ENCODE measurements around the gene SPECC1. TPM values are rescaled to one million over a fixed set of nuclear protein-coding genes. Genes with fewer than 3 reads are reported as not detected.

The SPECC1 gene
- total and polyA plus RNA-seq, 2 donors (not counting 3 experiments of a cell fraction or from before 2014, with no cell fraction given): 5.3 to 20.4 TPM

DNA sequence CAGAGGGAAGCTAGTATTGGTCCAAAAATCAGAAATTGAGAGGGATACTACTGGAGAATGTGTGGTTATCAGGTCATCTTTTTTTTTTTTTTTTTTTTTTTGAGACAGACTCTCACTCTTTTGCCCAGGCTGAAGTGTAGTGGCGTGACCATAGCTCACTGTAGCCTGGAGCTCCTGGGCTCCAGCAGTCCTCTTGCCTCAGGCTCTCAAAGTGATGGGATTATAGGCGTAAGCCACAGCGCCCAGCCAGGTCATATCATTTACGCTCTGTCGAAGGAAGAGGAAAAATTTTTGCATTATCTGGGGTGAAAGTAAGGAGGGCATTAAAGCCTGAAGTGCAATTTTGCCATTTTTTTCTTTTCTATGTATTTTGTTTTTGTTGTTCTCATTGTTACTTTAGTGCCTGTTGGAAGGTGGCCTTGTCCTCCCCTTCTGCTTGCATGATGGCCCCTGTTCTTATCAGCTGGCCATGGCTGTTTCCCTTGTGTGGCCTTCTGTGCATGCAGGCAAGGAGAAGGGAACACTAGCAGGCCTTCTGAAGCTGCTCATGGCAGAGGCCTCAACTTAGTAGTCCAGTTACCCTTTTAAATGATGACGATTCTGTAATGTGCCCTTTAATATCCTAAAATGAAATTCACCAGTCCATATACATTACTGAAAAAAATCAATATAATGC, 118.3 kb downstream of the SPECC1 start:
- no peak overlapping the region for H3K4me2 ChIP-seq (ENCODE audit: insufficient read depth, low read length)
- CTCF ChIA-PET: interaction anchor here (0.6 to 1.8 kb wide), 3 partner anchors 10 to 119 kb away, joined by 3 to 6 read pairs (median 3); no protein-coding TSS in a partner anchor
- no peaks in the 10 kb centered on the region for H3K79me2 ChIP-seq (ENCODE audit: control insufficient read depth, insufficient read depth, low read length)
- no peaks in the 10 kb centered on the region for H3K4me1 ChIP-seq (ENCODE audit: control insufficient read depth, extremely low read depth, insufficient read depth, low read length)
- no peak overlapping the region for H3K9ac ChIP-seq (replicated peaks; ENCODE audit: extremely low read depth, insufficient read depth, low read length)
- no peaks in the 10 kb centered on the region for H3K9me1 ChIP-seq (replicated peaks; ENCODE audit: control insufficient read depth, extremely low read depth, insufficient read depth, low read length)
- DNase-seq (ENCODE audit: low read depth, low spot score) (no peak), FAIRE-seq (no peak)
- H3K36me3 ChIP-seq (ENCODE audit: control insufficient read depth in 2 of 2, extremely low read depth in 1 of 2, insufficient read depth in 2 of 2, low read length in 2 of 2): no peaks in the 10 kb centered on the region
- POLR2A ChIA-PET: no interaction called here
- peaks cover 0 to 3% of the 10 kb centered on the region in 2 experiments for H3K27me3 ChIP-seq (ENCODE audit: control insufficient read depth in 2 of 2, insufficient read depth in 2 of 2, low read length in 2 of 2)
- no TSS peak for BruUV-seq (replicated peaks)
- no peaks in the 10 kb centered on the region for H4K20me1 ChIP-seq (replicated peaks; ENCODE audit: control insufficient read depth, extremely low read depth, insufficient read depth, low read length)
- no peaks in the 10 kb centered on the region for H3K9me3 ChIP-seq (replicated peaks; ENCODE audit: control insufficient read depth, insufficient read depth, low read length)
- no peak overlapping the region for H3K27ac ChIP-seq (ENCODE audit: insufficient read depth, low read depth, low read length)
- intact Hi-C loops (cut with micrococcal nuclease): no loop called here
- no peak overlapping the region for H2AFZ ChIP-seq (ENCODE audit: low read depth, low read length)
- dilution Hi-C loops (cut with MboI; ENCODE audit: extremely low pct_ligation_motif_present, low sequenced_read_pairs): no loop called here
- H3K4me3 ChIP-seq (replicated peaks in 1 of 3; ENCODE audit: insufficient read depth in 1 of 3, low read depth in 1 of 3, low read length in 3 of 3): no peak overlapping the region
- TF ChIP-seq EZH2 (IDR thresholded peaks at IDR 0.05; ENCODE audit: borderline replicate concordance, low read depth, low read length, severe bottlenecking) (no peak), GATA2 (IDR thresholded peaks at IDR 0.05; ENCODE audit: insufficient read depth, insufficient read length, low read depth, low read length) (no peak), POLR2AphosphoS5 (IDR thresholded peaks at IDR 0.05; ENCODE audit: insufficient read depth, low read depth, low read length) (no peak), MYC (IDR thresholded peaks at IDR 0.05; ENCODE audit: low read depth, low read length) (no peak), FOS (IDR thresholded peaks at IDR 0.05; ENCODE audit: borderline replicate concordance, insufficient read depth, low read length) (no peak), POLR2A (IDR thresholded peaks at IDR 0.05; ENCODE audit: low read depth, low read length) (no peak), JUN (IDR thresholded peaks at IDR 0.05; ENCODE audit: borderline replicate concordance, insufficient read depth, insufficient read length, low read depth) (no peak)
- TF ChIP-seq, protein P1, sequence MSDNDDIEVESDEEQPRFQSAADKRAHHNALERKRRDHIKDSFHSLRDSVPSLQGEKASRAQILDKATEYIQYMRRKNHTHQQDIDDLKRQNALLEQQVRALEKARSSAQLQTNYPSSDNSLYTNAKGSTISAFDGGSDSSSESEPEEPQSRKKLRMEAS (IDR thresholded peaks at IDR 0.05; ENCODE audit: insufficient read depth, insufficient read length): no peak
- TF ChIP-seq, protein P2, sequence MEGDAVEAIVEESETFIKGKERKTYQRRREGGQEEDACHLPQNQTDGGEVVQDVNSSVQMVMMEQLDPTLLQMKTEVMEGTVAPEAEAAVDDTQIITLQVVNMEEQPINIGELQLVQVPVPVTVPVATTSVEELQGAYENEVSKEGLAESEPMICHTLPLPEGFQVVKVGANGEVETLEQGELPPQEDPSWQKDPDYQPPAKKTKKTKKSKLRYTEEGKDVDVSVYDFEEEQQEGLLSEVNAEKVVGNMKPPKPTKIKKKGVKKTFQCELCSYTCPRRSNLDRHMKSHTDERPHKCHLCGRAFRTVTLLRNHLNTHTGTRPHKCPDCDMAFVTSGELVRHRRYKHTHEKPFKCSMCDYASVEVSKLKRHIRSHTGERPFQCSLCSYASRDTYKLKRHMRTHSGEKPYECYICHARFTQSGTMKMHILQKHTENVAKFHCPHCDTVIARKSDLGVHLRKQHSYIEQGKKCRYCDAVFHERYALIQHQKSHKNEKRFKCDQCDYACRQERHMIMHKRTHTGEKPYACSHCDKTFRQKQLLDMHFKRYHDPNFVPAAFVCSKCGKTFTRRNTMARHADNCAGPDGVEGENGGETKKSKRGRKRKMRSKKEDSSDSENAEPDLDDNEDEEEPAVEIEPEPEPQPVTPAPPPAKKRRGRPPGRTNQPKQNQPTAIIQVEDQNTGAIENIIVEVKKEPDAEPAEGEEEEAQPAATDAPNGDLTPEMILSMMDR (IDR thresholded peaks at IDR 0.05; ENCODE audit: extremely low read depth in 1 of 2, insufficient read depth in 1 of 2, low read depth in 1 of 2, low read length in 2 of 2): no peak
